HFFc6 (cell line): Measurements from ENCODE around the gene CLIP1. TPM values are rescaled to one million over a fixed set of nuclear protein-coding genes. Genes with fewer than 3 reads are reported as not detected.

Experiments
- DNase-seq: peaks from one replicate; pipeline ENCODE4 v3.0.0-alpha.2; 2018
- H3K27ac Mint-ChIP-seq: 2 replicates; pipeline ENCODE4 v1.8.0; 2020; ENCODE audit warnings: mild to moderate bottlenecking, mixed read lengths
- H3K27me3 Mint-ChIP-seq: 2 replicates; pipeline ENCODE4 v1.8.0; 2021; ENCODE audit warnings: mild to moderate bottlenecking, moderate library complexity, mixed read lengths; ENCODE audit not compliant: insufficient read depth
- H3K36me3 Mint-ChIP-seq: 2 replicates; pipeline ENCODE4 v1.8.0; 2021; ENCODE audit warnings: low read depth, mixed read lengths
- H3K4me1 Mint-ChIP-seq: 2 replicates; pipeline ENCODE4 v1.8.0; 2020; ENCODE audit warnings: low read depth, mixed read lengths
- H3K4me3 Mint-ChIP-seq: 2 replicates; pipeline ENCODE4 v1.8.0; 2020; ENCODE audit warnings: mild to moderate bottlenecking, moderate library complexity, mixed read lengths
- H3K9me3 Mint-ChIP-seq: 2 replicates; pipeline ENCODE4 v1.8.0; 2020; ENCODE audit warnings: mild to moderate bottlenecking, mixed read lengths
- total RNA-seq, 6 experiments: library from RNA; stranded (reverse); fragmentation: NEBNext Ultra II Directional; extraction: Animal tissue kit (Norgen Biotek cat#: 25700); gene quantifications; 2 replicates in 1 of 6; 3 replicates in 5 of 6; pipeline ENCODE4 v1.2.3, GENCODE V29; 2021
- TF ChIP-seq, protein P1 (sequence below): fragments of 200-600 bp; sonication (generic); IDR thresholded peaks from 2 replicates; pipeline ENCODE4 v1.5.0; 2021; ENCODE audit warnings: antibody characterized with exemption, mild to moderate bottlenecking

CLIP1 gene
- total RNA-seq, 6 experiments from 2014 or later, result 62.5 to 71.9 (median 69.1) TPM

DNA sequence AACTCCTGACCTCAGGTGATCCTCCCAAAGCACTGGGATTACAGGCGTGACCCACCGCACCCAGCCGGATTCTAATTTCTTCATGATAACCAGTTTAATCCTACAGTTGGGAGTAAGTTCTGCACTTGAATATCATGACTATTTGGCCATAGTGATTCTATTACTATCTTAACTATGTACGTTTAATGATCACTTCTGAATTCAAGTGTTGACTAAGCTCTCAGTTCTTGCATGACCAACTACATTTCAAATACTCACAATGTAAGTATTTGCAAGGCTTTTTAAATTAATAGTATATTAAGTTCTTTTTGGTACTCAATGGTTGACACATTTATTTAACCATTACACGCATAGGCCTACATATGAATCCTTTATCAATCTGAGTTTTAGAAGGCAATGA, 138.8 kb downstream of the CLIP1 start:
- DNase-seq, result no peak
- Mint-ChIP-seq H3K9me3 (no peaks in the 10 kb centered on the region), H3K27me3 (no peaks in the 10 kb centered on the region; the same call in 1 of the 2 replicates), H3K4me3 (no peak overlapping the region), H3K27ac (no peak overlapping the region), H3K36me3 (peaks cover 8% of the 10 kb centered on the region; the same call in 1 of the 2 replicates), H3K4me1 (peaks cover 21% of the 10 kb centered on the region)
- TF ChIP-seq, protein P1, sequence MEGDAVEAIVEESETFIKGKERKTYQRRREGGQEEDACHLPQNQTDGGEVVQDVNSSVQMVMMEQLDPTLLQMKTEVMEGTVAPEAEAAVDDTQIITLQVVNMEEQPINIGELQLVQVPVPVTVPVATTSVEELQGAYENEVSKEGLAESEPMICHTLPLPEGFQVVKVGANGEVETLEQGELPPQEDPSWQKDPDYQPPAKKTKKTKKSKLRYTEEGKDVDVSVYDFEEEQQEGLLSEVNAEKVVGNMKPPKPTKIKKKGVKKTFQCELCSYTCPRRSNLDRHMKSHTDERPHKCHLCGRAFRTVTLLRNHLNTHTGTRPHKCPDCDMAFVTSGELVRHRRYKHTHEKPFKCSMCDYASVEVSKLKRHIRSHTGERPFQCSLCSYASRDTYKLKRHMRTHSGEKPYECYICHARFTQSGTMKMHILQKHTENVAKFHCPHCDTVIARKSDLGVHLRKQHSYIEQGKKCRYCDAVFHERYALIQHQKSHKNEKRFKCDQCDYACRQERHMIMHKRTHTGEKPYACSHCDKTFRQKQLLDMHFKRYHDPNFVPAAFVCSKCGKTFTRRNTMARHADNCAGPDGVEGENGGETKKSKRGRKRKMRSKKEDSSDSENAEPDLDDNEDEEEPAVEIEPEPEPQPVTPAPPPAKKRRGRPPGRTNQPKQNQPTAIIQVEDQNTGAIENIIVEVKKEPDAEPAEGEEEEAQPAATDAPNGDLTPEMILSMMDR, result no peak

DNA sequence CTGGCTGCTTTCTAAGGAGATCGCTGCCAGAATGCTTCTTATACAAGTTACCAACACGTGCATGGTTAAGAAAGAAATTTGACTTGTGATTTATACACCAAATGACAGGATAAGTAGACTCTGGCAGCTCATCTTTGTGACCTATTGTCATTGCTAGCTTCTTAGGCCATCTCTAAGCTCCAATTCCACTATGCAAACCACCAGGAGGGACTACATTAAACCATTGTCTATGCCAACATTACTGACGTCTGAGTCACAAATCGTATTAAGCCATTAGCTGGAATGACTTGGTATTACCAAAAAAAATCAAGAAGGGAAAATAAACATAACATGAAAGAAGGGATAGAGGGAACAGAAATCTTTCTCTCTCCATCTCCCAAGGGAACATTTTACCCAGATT, 140.4 kb downstream of the CLIP1 start:
- Mint-ChIP-seq H3K27ac (peak overlapping the region; percentile 67), H3K27me3 (no peaks in the 10 kb centered on the region; the same call in 1 of the 2 replicates)

DNA sequence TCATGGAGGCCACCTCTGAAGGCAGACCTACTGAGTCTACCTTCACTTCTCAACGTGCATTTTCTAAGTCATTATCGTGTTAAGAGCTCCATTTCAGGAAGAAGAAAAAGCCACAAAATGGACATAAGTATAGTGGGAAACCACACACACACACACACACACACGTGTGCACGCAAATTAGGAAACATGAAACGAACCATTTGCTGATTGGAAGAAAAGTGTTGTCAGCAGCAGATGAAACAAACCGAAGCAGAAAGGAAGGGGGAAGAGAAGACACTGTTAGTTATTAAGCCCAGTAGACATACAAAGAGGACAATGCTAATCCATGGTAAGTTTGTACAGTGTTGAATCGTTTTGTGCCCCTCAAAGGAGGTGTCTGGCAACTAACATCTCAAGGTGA, 146.2 kb downstream of the CLIP1 start:
- Mint-ChIP-seq H3K4me3 (no peak overlapping the region), H3K27ac (no peak overlapping the region), H3K27me3 (no peaks in the 10 kb centered on the region), H3K9me3 (no peaks in the 10 kb centered on the region), H3K4me1 (peaks cover 6% of the 10 kb centered on the region; the same call in 1 of the 2 replicates), H3K36me3 (peaks cover 19% of the 10 kb centered on the region; the same call in 1 of the 2 replicates)
- TF ChIP-seq, protein P1, result no peak
- DNase-seq, result no peak

More for the DNA sequence above, 140.4 kb downstream of the CLIP1 start:
- Mint-ChIP-seq H3K9me3 (no peaks in the 10 kb centered on the region), H3K4me1 (peaks cover 21% of the 10 kb centered on the region), H3K36me3 (peaks cover 13% of the 10 kb centered on the region; the same call in 1 of the 2 replicates), H3K4me3 (peak overlapping the region; percentile 53)
- TF ChIP-seq, protein P1, result no peak
- peak; percentile 73 for DNase-seq

DNA sequence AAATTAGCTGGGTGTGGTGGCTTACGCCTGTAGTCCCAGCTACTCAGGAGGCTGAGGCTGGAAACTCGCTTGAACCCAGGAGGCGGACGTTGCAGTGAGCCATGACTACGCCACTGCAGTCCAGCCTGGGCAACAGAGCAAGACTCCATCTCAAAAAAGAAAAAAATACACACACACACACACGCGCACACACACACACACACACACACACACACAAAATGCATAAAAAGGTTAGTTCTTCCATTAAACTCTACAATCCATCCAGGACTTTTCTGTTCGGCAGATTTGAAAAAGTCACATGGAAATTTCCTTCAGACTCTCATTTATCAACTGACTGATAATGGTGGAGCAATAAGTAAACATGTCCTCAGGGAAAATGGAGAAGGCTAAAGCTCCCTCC, 147.0 kb downstream of the CLIP1 start:
- no peak for DNase-seq
- no peaks in the 10 kb centered on the region for H3K27me3 Mint-ChIP-seq
- TF ChIP-seq, protein P1, result no peak
- H3K4me3 Mint-ChIP-seq, result no peak overlapping the region
- H3K4me1 Mint-ChIP-seq, result peaks cover 6% of the 10 kb centered on the region; the same call in 1 of the 2 replicates
- peak overlapping the region; percentile 8; the same call in 1 of the 2 replicates for H3K27ac Mint-ChIP-seq
- peaks cover 19% of the 10 kb centered on the region; the same call in 1 of the 2 replicates for H3K36me3 Mint-ChIP-seq
- H3K9me3 Mint-ChIP-seq, result no peaks in the 10 kb centered on the region

DNA sequence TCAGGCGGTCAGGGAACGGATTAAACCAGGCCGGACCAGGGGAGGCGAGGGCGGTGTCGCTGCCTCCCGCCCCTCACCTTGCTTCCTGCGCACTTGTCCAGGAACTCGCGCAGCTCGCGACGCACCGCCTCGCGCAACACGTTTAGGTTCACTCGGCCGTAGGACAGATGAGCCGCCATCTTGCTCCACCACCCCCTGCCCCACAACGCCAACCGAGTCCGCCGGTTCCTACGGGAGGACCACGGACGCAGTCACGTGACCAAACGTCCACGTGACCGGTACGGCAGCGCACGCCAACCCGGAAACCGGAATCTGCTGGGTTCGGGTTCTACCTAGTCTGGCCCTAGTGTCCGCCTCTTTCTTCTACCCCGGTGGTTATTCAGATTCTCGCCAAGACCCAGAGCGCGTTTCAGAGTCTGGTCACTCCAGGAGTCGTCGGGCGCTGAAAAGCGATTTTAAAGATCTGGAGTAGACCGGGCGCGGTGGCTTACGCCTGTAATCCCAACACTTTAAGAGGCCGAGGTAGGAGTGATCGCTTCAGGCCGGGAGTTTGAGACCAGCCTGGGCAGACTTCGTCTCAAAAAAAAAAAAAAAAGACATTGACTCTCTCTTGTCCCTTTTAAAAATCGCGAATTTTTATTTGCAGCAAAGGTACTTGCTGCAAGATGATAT, 156.1 kb downstream of the CLIP1 start, which contains the start of gene VPS33A:
Gene VPS33A (minus strand): TSS at position 265 of the 672 bp plus-strand sequence. CDS start 86 bp downstream, at position 179.
- H3K9me3 Mint-ChIP-seq, result peaks cover 4% of the 10 kb centered on the region
- DNase-seq, result peak; percentile 98
- peak within 1 kb of the TSS; percentile 98 for H3K4me3 Mint-ChIP-seq
- peaks cover 9% of the 10 kb centered on the region for H3K36me3 Mint-ChIP-seq
- peaks cover 14% of the 10 kb centered on the region; the same call in 1 of the 2 replicates for H3K4me1 Mint-ChIP-seq
- peak within 1 kb of the TSS; percentile 94 for H3K27ac Mint-ChIP-seq
- peaks cover 8% of the 10 kb centered on the region for H3K27me3 Mint-ChIP-seq
- TF ChIP-seq, protein P1, result no peak
